GM10266 (cell line): ENCODE data around the gene SUGP1.
A peak's percentile ranks its signal among the peaks of the same experiment; 100 is the strongest.

ENCODE experiments used
- DNase-seq: peaks from one replicate; pipeline ENCODE4 v3.0.0; 2012; ENCODE audit errors: extremely low spot score
- TF ChIP-seq, protein P1 (sequence below): IDR thresholded peaks from 2 replicates; pipeline ENCODE4 v1.5.1; 2012; ENCODE audit warnings: mild to moderate bottlenecking, low read depth; ENCODE audit not compliant: control insufficient read depth, insufficient read depth; ENCODE audit errors: missing control alignments

The SUGP1 gene

DNA sequence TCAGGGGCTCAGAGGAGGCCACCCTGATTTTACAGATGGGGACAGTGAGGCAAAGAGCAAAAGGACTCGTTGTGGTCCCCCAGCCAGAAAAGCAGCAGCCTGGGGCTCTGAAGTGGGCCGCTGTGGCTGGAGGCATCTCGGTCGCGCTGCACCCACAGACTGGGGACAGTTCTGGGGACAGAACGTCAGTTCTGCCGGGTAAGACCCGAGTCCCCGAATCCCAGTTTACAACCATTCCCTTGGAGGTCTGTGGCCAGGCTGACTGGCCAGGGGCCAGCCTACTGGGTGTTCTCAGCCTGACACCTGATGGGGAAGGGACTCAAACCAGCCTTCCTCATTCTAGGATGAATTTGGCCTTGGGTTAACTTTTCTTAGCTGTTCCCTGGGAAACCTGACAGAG is 14.1 kb downstream of the SUGP1 start:
- DNase-seq, result no peak
- TF ChIP-seq, protein P1, sequence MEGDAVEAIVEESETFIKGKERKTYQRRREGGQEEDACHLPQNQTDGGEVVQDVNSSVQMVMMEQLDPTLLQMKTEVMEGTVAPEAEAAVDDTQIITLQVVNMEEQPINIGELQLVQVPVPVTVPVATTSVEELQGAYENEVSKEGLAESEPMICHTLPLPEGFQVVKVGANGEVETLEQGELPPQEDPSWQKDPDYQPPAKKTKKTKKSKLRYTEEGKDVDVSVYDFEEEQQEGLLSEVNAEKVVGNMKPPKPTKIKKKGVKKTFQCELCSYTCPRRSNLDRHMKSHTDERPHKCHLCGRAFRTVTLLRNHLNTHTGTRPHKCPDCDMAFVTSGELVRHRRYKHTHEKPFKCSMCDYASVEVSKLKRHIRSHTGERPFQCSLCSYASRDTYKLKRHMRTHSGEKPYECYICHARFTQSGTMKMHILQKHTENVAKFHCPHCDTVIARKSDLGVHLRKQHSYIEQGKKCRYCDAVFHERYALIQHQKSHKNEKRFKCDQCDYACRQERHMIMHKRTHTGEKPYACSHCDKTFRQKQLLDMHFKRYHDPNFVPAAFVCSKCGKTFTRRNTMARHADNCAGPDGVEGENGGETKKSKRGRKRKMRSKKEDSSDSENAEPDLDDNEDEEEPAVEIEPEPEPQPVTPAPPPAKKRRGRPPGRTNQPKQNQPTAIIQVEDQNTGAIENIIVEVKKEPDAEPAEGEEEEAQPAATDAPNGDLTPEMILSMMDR, result no peak

DNA sequence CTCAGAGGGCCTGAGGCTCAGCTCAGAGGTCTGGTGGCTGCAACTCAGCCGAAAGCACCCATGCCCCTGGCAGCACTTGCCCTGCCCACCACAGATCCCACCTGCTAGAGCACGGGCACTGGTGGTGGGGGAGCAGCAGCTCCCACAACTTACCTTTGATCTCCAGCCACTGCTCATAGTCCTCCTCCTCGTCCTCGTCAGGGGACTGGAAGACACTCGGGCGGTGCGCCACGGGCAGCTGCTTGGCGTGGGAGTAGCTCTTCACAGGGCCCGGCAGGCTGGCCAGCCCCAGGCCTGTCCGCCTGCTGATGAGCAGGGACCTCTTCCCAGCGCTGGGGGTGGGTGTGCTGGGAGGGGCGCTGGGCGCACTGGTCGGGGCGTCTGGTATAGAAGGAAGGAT is 14.6 kb downstream of the SUGP1 start:
- no peak for DNase-seq
- TF ChIP-seq, protein P1, result no peak

DNA sequence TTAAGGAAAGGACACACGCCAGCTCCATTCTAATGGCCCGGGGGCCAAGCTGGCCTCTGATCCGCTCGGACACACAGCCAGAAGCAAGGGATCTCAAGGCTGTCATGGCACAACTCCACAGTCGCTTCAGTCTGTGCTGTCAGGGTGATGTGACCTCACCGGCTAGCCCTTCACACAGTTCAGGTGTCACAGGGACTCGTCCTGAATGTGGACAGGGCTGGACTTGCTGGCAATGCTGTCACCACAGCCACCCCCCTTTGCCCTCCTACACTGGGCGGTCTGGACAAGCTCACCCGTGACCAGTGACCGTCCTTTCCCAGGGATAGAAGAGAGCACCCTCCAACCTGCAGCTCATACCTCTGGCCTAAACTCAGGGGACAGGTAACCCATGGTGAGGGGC is 15.2 kb downstream of the SUGP1 start:
- TF ChIP-seq, protein P1, result no peak
- DNase-seq, result no peak

DNA sequence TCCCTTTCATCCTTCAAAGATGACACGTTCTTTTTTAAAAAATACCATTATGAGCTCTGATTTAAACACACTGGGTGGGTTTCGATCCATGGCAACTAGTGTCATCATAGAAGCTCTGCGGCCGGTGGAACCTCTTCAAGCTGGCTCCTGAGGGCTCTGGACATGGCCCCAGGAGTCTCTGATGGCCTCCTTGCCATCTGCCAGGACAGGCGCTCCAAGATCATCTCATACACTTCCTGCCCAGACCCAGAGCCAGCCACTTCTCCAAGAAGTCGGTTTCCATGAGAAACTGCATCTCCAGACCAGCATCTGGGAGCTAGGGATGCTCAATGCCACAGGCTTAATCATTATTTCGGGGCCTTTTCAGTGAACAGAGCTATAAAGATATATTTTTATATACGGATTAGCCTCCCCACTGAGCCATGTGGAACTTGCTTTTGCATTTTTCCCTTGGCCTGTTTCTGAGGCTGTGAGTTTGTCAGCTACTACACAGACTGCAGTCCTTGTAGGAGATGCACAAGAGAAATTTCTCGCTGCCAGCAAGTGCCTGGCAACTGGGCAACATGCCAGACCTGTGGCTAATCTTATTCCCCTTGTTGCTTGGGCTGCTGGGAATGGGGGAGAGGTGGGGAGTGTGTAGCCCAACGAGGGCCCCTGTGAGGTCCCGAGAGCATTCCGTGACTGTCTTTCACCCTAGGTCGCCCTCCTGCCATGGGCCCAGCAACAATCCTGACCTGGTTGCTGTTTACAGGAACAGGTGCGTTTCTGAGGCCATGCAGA is 15.9 kb downstream of the SUGP1 start:
- TF ChIP-seq, protein P1, result no peak

DNA sequence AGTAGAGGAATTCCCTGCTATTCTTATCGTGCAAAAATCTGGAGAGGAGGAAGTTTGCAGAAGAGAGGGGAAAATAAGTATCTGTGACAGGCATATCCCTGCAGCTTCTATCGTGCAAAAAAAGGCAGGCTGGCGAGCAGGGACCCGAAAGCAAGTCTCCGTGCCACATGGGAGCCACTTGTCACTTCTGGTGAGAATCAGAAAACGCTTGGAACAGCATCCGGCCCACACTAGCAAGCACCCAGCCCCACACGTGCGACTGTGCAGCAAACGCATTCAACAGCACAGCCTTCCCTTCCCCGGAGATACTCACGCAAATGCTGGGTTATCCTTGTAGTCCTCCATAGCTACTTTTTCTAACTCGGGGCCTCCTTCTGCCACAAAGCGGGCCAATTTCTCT is 16.9 kb downstream of the SUGP1 start:
- TF ChIP-seq, protein P1, result no peak
- no peak for DNase-seq

More for the DNA sequence above, 15.9 kb downstream of the SUGP1 start:
- no peak for DNase-seq

DNA sequence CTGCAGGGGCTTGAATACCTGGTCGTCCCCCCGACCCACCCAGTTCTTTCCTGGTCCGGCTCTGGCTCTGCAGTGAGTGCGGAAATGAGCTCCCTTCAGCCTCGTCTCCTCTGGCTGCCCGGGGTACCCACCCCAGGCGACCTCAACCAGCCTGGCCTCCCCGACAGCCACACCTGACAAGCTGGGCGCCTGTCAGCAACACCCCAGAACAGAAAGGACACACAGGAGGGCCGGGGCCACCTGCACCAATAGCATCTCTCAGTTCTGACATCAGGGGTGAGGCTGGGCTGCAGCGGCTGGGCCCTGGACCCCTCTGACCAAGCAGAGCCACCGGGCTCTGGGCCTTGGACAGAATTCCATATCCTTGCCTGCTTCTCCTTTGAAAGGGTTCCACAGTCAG is 19.7 kb downstream of the SUGP1 start:
- DNase-seq, result peak; percentile 14
- TF ChIP-seq, protein P1, result no peak

DNA sequence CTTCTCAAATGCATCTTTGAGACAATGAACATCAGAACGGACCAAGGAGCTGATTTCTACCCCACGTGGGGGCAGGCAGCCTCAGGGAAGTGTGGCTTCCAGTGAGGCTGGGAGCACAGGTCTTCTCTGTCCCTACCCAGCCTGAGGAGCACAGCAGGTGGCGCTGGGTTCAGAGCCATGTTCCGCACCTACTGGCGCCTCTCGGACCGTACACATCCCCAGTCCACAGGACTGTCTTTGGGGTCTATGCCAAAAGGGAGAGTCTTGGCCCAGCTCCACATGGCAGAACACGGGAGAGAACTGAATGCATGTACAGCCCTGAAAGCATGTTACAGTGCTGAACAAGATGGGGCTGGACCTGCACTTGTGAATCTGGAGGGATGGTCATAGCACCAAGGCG is 22.6 kb downstream of the SUGP1 start:
- no peak for DNase-seq
- TF ChIP-seq, protein P1, result no peak
